Stimulated activated CD4-positive, alpha-beta T cell treated with anti-CD3 and anti-CD28 coated beads, TNF-alpha, amount 100 ng/mL, for 48 hours (primary cell): ENCODE measurements around the gene KCNH1.

ENCODE experiments used
- DNase-seq, 3 donors: peaks; one replicate each; pipeline ENCODE4 v3.0.0-alpha.2; 2020; ENCODE audit warnings: low read depth in 3 of 3

The KCNH1 gene

GRCh38 chr1:210715072-210715471, 418.9 kb downstream of the KCNH1 start:
- no peak for DNase-seq

DNA sequence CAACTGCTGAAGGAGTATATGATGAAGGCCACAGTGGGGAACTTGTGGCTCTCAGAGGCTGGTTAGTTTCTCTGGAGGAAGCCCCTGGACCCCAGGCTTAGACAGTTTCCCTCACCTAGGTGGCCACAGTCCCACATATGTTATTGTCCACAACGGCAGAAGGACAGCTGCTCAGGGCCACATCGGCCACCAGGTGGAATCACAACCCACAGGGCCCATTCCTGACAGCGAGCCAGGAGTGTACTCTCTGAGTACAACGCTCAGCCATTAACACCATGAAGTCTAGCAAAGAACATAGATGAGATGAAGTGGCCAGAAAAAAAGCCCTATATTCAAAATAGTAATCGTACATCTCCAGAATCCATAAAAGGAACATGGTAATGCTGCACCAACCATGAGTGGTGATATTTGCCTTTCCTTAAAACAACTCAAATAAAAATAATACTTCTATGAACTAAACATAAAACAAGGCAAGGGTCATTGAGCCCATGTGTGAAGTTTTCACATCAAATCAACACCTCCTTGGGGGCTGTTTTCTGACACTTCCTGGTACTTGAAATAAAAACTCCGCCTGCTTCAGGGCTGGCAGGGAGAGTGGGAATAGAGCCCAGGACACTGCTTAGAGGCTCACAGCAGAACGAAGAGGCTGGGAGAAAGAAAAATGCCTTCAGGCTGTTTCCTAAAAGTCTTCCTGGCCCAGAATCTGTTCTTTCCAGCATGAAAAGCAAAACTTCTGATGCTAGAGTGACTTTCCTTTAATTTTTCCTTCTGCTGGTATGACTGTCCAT, 421.9 kb downstream of the KCNH1 start:
- DNase-seq, result no peak

GRCh38 chr1:210709701-210710100, 424.2 kb downstream of the KCNH1 start:
- no peak for DNase-seq

DNA sequence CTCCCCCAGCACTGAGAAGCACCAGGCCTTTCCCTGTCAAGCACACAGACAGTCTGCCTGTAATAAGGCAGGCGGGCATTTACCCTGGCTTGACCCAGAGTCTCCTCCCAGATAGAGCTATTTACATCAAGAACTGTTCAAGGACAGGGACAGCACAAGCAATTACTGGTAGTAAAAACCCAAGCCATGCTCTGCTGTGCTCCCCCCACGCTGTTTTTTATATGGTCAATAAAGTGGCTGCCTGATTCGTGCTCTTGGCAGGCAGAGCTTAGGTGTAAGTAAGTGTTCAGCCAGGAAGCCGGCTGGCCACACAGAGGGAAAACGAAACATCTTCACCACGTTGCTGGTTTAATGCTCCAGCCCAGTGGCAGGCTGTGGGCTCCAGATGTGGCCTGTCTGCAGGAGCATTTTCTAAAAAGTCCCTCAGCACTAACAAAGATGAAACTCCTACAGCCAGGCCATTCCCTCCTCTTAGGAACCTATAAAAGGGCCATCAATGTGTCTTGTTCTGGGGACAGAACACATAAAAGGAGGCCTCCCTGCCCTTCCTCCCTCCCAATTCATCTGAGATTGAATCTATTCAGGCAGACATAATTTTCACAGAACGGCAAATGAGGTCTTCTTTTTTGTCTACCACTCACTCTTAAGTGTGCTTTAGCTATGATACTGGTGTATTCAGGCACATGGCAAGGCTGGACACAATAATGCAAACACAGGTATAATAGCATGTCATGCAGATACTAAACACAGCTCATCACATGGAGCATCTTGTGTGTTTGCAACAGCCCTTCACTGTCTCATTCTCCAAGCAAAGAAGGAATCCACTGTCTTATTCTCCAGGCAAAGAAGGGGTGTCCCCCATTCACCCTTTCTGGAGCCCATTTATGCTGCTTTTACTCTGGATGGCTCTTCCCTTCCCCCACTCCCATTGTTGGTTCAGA, 426.4 kb downstream of the KCNH1 start:
- no peak for DNase-seq

- no peak for DNase-seq
These were observed 427.7 kb downstream of the KCNH1 start for GRCh38 chr1:210706246-210706645.

DNA sequence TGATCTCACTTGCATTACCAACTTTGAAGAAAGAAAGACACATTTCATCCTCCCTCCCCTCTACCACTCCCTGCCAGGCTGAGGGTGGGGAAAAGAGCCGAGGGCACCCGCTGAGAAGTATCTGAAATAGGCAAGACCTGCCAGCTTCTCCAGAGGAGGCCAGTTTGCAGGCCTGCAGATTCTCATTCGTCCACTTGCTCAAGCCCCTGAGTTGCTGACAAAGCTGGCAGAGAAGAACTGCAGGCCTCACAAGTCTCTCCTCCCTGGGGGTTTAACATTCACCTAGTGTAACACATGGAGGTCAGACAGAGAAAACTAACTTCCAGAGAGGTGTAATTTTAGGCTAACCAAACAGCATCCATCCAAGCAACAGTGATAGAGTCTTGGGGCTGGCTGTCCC, 428.9 kb downstream of the KCNH1 start:
- no peak for DNase-seq

DNA sequence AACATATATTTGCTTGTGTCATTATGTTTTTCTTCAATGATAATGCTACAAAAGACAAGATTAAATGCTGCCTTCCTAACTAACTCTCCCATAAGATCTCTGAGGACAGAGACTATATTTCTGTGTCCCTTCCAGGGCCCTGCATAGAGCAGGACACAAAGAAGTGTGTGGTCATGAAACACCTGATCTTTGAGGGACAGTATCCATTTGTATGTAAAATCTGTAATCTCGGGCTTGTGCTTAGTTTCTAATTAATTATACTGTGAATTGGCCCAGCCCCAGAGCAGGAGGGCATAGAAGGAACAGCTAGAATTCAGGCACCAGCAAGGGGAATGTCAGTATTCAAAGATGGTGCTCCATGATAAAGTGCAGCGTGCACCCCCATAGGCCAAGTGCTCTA, 430.4 kb downstream of the KCNH1 start:
- DNase-seq, result no peak

DNA sequence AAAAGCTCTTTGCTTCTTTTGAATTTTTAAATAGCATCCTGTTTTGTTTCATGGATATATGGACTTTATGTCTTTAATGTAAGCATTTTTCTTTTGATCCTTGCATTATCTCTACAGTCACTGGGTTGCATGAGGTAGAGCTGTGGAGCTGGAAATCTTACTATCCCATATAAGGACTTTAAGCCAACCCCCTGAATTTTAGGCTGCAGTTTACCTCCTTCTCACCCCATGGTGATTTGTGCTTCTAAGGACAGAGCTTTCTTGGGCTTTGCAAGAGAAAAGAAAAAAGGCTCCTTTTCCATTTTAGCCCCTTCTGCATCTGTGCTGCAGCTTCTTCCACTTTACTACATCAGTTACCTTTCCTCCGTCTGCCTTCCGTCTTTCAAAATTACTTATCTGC, 431.4 kb downstream of the KCNH1 start:
- DNase-seq, result no peak

DNA sequence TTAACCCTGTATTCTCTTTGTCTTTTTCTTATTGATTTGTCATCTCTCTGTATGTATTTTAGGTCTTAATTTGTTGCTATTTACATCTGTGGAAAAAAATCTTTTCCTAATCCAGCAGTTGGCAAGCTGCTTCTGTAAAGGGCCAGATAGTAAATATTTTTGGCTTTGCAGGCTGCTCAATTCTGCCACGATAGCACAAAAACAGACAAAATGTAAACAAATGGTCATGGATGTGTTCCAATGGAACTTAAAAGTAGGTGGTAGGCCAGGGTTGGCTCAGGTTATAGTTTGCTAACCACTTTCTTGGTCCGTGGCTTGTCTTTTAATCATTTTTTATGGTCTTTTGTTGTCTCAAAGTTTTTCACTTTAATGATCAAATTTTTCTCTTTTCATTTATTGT, 433.4 kb downstream of the KCNH1 start:
- no peak for DNase-seq

DNA sequence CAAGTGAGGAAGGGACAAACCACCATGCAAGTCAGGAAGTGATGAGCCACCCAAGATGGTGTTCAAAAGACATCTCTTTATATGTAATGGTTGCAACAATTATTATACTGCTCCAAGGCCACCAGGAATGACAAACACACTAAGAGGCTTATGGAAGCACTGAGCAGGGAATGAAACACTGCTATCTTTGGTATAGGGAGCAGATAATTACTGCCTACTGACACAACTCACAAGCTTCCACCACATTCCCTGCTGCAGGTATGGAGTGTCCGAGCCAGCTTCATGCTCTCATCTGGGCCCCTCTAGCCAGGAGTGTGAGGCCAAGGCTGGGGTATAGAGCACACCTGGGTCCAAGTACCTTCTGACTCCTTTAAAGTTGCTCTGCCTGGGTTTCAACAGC, 433.9 kb downstream of the KCNH1 start:
- no peak for DNase-seq

- DNase-seq, result no peak
These were observed 435.3 kb downstream of the KCNH1 start for GRCh38 chr1:210698661-210699060.

- no peak for DNase-seq
These were observed 436.8 kb downstream of the KCNH1 start for GRCh38 chr1:210697185-210697584.

DNA sequence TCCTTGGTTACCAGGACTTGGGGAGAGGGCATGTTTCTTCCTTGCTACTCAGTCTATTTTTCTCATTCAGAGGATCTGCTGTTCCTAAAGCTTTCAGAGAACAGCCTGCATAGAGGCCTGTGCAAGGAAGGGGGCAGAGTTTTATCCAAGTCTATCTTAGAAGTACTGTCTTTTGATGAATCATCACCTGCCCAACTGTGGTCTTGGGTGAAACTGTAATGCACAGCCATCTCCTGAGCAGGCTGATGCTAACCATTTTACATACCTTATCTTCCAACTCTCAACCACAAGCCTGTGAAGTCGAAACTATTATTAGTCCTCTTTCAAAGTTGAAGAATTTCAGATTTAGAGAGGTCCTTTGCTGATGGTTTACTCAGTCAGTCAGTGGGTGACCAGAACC, 437.2 kb downstream of the KCNH1 start:
- DNase-seq, result no peak

DNA sequence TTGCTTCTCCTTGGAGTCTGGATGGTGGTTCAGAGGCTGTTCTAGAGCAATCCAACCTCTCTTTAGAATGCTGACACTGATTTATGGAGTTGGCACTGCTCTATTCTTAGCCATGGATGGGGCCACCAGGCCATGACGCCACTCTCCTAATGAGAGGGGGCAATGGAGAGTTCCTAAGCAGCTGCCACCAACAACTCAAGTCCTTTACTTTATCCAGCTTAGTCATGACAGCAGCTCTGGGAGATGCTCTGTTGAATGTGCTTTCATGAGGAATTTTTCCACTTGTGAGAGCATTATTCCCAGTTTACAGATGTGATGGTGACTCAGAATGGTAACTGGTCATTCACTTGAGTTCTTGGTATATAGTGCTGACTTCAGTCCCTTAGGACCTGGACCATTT, 438.9 kb downstream of the KCNH1 start:
- no peak for DNase-seq

DNA sequence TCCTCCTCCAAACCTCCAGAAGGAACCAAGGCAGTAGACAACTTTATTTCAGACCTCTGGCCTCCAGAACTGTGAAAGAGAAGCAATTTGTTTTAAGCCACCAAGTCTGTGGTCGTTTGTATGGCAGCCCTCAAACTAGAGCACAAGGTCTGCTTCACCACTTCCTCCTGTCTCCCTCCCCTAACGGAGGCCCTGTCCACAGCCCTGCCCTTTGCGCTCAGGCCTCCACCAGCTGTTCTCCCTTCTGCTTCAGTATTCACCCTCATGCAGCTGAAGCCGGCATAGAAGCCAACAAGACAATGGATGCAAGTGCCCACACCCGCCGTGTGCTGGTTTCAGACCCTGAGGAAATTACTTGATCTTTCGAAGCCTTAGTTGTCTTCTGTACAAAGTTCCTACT, 441.2 kb downstream of the KCNH1 start:
- no peak for DNase-seq

DNA sequence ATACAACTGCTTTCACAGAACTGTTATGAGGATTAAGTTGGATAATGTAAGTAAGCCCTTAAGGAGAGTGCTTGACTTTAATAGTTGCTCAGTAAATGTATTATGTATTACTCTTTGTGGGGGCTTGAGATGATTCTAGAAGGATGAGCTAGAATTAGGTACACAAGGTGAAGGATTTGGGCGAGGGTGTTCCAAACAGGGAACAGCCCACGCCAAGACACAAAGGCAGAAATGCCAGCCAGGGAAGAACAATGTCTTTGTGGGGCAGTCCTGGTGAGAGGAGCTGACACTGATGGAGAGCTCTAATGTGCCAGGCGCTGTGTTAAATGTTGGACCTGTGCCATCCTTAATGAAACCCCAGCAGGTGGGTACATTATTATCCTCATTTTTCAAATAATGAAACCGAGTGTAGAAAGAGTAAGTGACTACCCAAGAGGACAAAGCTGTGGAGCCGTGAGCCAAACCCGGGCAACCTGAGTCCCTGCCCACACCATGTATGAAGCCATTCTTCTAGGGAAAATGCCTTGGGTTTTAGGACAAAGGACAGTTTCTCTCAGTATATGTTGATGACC, 442.8 kb downstream of the KCNH1 start:
- DNase-seq, result no peak

- no peak for DNase-seq
These were observed 443.7 kb downstream of the KCNH1 start for GRCh38 chr1:210690236-210690635.

DNA sequence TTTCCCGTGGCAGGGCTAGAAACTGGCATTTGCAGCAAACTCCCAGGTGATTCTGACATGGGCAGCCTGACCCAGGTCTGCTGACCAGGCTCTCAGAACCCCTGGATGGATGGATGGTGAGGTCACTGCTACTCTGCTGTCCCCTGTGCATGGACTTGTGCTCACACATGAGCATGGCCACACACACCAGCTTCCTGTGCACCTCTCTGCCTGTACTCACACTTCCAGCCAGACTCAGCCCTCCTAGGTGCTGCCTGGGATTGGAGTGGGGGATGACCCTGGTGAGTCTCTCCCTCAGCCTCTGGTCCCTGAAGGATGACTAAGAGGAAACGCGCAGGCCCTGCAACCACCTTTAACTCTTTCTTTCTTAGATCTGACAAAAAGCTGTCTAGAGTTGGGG, 444.1 kb downstream of the KCNH1 start:
- DNase-seq, result no peak

DNA sequence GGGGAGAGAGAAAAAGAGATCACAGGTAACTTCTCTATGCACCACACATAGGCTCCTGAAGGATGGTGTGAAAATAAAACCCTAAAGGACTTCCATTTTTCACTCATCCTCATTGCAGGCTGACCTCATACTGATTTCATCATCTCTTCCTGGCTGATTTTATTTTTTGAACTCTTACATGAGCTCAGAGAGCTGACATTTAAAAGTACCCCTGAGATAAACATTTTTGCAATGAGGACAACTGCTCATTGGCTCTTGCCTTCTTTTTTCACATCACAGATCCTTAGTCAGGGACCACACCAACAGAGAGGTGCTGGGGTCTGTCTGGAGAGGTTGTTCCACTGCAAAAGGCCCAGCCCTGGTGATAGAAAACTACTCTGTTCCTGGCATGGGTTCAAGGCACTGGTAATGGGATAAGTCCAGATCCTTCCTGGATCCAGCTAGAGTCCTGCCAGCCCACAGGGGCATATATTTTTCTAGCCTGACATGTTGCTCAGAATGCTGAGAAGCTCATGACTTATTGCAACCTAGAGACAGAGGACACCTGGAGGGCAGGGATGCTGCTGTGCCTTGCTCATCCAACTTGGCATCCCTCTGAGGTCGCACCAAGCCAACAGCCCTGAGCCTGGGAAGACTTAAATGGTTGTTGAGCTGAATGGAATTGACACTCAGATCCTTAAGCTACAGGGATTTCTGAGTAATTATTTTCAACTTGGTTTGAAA, 445.3 kb downstream of the KCNH1 start:
- no peak for DNase-seq

GRCh38 chr1:210687582-210688279, 446.2 kb downstream of the KCNH1 start:
- no peak for DNase-seq

DNA sequence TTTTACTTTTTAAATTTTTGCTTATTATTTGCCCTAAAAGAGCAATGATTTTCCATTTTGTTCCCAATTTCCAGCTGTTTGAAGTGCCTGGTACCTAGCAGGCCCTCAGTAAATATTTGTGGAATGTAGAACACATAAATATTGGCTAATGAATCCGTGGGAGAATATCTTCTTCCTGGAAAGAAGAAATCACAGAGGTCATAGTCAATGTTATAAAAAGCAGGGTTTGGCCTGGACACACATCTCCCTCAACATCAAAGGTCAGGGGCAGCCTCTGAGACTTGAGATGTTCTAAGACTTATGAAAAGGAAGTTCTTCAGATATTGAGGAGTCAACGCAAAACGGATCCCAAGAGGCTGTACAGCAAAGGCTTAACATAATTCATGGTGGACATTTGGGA, 447.1 kb downstream of the KCNH1 start:
- no peak for DNase-seq
